GM18519 (cell line): Measurements from ENCODE around the gene KLC1.

Experiments used
- ATAC-seq: cut with Tn5 transposase; IDR thresholded peaks from one replicate; pipeline ENCODE4 v1.9.1; 2021; ENCODE audit warnings: mild to moderate bottlenecking, moderate library complexity; ENCODE audit not compliant: unreplicated experiment, low FRiP score

The KLC1 gene

DNA sequence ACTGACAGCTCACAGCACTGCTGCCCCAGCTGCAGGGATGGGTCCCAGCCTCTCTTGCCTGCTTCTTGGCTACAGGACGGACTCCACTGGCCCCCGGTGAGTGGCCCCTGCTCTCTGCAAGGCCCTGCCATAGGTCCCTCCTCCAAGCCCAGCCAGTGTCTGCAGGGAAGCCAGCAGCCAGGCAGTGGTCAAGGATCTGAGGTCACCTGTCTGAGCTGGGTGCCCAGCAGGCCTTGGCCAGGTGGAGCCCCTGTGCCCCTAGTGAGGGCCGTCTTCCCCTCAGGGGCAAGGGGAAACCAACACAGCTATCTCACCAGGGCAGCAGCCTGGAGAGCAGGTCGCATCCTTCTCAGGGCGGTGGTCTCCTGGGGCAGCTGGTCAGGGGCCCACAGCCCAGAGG, 73.1 kb downstream of the KLC1 start:
- ATAC-seq, result no peak

DNA sequence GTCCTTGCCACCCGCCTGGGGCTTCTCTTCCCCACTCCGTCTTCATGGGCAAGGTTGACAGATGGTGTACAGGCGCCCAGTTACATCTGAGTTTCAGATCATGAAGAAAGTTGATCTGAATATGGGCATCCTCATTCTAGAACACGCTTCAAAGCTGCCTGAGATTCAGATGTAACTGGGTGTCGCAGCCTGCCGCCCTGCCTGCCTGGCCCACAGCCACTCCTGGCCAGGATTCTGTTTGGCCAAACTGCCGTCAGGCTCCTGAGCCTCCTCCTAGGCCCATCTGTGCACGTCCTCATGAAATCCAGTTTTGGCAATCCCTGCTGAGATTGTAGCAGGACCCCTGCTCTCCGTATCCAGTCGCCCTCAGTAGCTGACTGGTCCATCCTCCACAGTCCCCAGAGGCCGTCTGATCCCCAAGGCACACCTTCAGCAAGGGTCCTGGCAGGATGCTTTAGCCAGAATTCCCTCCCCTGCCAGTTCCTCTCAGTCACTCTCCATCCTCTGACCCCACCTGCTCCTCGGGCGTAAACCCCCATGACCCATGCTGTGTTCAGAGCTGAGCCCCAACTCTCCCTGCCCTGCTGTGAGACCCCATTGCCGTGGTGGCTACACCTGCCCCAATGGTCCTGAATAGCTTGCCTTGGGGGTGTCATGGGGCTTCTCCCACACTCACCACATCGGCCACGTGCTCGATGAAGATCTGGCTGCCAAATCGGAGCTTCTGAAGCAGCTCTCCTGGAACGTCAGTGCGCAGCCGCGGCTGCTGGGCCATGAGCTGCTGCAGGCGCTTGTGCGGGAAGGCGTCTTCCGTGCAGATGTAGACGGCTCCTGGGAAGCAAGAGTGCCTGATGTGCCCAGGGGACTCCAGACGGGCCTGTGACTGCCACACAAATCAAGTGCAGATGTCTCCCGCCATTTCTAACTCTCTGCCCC, 73.8 kb downstream of the KLC1 start:
- no peak for ATAC-seq

- no peak for ATAC-seq
These were observed 74.7 kb downstream of the KLC1 start for GRCh38 chr14:103703433-103704385.

GRCh38 chr14:103704708-103705107, 75.7 kb downstream of the KLC1 start:
- no peak for ATAC-seq

GRCh38 chr14:103705118-103705503, 76.1 kb downstream of the KLC1 start:
- ATAC-seq, result no peak

DNA sequence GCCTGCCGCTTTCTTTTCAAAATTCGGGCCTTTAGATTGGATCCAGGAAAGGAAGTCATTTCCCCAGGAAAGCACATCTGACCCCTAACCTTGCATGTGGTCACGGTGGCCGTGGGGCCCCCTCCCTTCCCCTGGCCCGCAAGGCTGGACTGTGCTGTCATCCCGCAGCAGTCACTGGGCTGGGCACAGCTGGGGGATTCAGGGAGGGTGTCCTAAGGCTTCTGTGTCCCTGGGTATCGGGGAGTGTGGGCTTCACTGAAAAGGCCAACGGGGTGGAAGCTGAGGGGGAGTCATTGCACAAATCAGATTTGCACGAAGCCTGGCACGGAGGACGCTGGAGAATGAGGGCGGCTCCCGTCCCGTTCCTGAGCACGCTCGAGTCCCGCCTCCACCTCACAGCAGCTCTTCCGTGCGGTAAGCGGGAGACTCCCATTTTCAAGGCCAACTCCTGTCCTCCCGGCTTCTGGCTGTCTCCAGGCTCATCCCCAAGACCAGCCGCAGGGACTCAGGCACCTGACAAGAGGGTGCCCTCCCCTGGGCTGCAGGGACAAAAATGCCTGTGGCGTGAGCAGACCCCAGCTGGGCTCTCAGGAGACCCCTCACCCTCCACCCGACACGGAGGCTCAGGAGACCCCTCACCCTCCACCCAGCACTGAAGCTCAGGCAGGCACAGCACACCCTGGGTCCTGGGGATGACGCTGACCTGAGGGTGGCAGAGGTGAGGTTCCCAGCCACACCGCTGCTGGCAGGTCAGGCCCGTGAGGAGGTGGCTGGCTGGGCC, 76.7 kb downstream of the KLC1 start:
- ATAC-seq, result no peak

GRCh38 chr14:103706551-103707328, 77.7 kb downstream of the KLC1 start:
- no peak for ATAC-seq

- no peak for ATAC-seq
These were observed 78.6 kb downstream of the KLC1 start for GRCh38 chr14:103707329-103708263.

GRCh38 chr14:103708750-103709187, 79.8 kb downstream of the KLC1 start:
- no peak for ATAC-seq

GRCh38 chr14:103709814-103710213, 80.8 kb downstream of the KLC1 start:
- ATAC-seq, result no peak

GRCh38 chr14:103710771-103711377, 81.9 kb downstream of the KLC1 start:
- ATAC-seq, result no peak

DNA sequence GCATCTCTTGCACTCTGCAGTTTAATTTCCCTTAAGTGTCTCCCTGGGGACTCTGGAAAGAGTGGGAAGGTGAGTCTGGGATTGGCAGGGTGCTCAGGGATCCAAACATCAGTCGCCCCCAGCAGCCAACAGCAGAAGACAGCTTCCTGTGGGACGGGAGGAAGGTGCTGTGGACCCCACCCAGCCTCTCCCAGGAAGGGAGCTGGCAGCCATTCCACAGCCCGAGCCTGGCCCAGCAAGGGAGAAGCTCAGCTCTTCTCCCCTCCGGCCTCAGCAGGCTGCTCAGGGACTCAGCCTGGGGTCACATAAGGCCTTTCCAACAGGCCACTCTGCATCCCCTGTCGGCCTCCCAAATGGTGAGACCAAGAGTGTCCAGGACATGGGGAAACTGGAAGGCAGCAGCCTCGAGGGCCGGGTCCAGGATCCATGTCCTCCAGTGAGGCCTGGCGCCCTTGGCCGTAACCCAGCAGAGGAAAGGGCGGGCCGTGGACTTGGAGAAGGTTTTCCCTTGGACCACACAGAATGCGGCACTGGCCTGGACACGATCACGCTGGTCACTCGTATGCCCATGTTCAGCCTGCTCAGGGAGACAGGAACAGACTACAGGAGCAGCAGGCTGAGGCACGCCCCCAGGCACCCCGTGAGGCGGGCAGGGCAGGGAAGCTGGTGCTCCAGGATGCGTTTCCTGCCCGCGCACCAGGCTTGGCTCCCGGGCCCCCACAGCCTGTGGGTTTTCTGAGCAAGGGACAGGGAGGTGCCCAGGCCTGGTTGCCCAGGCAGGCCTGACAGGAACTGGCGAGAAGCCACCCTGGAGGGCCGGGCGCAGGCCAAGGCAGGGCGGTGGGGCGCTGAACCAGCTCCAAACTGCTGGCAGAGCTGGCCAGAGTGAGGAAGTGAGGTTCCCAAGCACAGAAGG, 82.8 kb downstream of the KLC1 start:
- no peak for ATAC-seq

GRCh38 chr14:103712633-103713247, 83.7 kb downstream of the KLC1 start:
- no peak for ATAC-seq

GRCh38 chr14:103713304-103714062, 84.5 kb downstream of the KLC1 start:
- no peak for ATAC-seq

DNA sequence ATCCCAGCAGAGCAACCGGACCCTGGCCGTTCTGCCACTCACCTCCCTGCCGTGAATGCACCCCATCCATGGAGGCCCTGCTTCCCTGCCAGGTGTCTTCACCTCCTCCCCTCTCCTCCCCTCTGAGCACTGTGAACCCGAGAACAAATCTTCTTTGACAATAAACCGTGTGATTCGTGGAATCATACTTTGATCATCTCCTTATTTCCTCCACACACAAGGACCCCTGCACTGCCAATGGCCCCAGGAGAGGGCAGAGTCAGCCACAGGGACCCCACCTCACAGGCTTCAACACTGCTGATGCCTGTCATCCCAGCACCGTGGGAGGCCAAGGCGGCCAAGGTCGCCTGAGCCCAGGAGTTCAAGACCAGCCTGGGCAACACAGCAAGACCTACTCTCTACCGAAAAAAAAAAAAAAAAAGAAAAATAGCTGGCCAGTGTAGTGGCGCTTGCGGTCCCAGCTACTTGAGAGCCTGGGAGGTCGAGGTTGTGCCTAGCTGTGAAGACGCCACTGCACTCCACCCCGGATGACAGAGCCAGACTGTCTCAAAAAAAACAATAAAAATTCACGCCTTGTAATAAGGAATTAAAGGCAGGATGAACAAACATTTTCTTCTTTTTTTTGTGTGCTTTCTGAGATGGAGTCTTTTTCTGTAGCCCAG, 85.2 kb downstream of the KLC1 start:
- ATAC-seq, result no peak
